Cortex of kidney (tissue), 1 donor: ENCODE measurements around the gene SLC18A3.

Experiments
- DNase-seq: peaks from one replicate; lab custom pipeline; 2025; lab: John Stamatoyannopoulos, UW

Gene SLC18A3

DNA sequence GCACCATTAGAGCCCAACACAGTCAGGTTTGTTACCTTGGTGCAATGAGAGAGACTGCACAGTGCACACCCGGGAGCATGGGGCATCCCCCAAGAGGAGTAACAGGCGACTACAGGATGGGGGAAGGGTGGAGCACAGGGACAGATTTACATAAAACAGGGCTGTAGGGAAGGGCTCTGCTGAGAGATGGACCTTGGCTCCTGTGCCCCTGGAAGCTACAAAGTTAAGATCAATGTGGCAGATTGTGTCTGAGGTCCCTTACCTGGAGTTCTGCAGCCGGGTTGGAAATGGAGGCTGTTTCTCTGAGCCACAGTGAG is 13.7 kb upstream of the SLC18A3 start:
- no peak for DNase-seq

- DNase-seq = no peak
These were observed 13.3 kb upstream of the SLC18A3 start for GRCh38 chr10:49596836-49597235.

GRCh38 chr10:49597426-49598163 is 12.5 kb upstream of the SLC18A3 start:
- no peak for DNase-seq

DNA sequence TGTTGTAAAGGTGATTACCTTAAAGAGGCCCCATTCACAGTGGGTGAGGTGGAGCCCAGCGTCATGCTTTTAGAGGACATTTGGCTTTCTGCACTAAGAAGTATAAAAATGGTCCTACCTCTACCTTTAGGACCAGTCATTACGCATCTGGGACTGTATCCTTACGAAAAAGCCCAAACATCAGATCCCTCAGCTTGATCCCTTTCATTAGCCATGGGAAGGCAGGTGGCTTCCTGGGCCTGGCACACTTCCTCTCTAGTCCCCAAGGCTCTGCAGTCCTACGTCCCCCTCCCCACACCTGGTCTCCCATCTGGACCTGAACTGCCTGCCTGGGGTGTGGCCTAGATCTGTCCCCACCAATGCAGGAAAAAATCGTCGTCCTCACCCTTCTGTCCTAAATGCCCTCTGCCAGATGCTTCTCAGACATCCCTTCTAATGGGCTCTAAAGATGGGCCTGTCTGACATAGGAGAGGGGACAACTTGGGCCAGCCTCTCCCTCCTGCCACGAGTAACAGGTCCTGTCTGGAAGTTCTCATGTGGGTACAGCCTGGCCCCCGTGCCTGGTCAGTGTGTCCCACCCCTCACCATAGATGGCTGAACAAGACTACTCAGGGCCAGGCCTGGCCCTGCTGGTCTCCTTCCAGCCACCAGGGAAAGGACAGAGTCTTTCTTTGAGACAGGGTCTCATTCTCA is 11.8 kb upstream of the SLC18A3 start:
- DNase-seq = no peak

GRCh38 chr10:49598986-49599385 is 11.1 kb upstream of the SLC18A3 start:
- no peak for DNase-seq

GRCh38 chr10:49599546-49599945 is 10.6 kb upstream of the SLC18A3 start:
- no peak for DNase-seq

DNA sequence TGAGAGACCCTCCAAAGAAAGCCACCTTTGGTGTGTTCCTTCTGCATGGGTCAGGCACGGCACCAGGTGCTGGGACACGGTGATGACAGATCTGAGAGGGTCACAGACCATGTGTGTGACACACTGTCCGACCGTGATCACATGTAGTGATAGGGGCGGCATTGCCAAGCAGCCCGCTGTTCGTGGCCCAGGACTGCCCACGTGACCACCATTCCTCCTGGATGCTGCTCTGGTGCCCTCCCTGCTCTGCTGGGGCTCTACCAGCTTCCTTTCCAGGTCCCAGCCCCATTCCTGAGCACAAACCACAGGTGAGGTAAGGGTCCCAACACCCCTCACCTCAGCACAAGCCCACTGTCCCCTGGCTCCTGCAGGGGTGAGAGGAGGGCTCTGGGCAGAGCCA is 10.1 kb upstream of the SLC18A3 start:
- no peak for DNase-seq

DNA sequence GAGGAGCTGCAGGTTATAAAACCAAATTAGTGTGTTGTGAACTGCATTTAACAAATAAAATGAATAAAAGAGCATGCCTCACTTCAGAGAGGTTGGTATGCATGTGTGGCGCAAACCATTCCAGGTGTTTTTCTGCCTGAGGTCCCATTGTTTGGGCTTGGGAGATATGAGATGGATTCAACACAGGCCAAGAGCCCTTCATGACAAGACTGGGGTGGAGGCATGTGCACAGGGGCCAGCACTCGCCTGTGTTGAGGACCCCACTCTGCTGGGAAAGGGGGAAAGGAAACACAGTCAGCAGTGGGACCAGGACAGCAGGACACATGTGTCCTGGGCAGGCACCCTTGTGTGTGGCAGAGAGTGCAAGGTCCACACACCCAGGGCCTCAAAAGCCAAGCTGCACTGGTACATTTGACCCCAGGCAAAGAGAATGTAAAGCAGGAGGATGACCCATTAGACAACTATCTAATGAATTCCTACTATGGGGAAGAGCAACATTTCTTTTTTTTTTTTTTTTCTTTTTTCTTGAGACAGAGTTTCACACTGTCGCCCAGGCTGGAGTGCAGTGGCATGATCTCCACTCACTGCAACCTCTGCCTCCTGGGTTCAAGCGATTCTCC is 9.2 kb upstream of the SLC18A3 start:
- DNase-seq = no peak

- DNase-seq = no peak
These were observed 8.3 kb upstream of the SLC18A3 start for GRCh38 chr10:49601857-49602256.

DNA sequence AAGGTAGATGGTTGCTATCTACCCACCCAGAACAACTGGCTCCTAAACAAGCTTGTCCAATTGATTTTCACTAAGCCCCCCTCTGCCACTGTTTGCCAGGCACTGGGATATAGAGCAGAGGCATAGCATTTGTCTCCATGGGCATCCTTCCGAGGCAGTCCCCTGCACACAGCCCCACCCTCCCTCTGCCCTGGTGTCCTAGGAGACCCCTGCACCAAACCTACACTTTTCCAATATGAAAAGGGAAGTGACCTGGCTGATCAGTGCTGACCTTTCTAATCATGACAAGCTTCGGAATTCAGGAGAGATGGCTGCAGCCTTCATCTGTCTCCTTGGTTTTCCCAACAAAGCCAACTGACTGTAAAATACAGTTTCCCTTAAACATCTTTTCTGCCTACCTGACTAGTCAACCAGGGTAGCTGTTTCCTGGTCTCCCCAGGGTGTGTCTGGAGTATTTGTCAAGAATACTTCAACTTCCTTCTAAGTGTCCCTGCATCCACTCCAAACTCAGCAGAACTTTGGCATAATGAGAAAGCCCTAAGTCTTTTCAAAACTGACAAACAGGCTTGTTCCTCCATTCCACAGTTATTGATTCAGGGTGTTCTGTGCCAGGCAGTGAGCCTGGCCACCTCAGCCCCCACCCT is 7.6 kb upstream of the SLC18A3 start:
- no peak for DNase-seq

GRCh38 chr10:49605216-49605938 is 4.7 kb upstream of the SLC18A3 start:
- DNase-seq = no peak

DNA sequence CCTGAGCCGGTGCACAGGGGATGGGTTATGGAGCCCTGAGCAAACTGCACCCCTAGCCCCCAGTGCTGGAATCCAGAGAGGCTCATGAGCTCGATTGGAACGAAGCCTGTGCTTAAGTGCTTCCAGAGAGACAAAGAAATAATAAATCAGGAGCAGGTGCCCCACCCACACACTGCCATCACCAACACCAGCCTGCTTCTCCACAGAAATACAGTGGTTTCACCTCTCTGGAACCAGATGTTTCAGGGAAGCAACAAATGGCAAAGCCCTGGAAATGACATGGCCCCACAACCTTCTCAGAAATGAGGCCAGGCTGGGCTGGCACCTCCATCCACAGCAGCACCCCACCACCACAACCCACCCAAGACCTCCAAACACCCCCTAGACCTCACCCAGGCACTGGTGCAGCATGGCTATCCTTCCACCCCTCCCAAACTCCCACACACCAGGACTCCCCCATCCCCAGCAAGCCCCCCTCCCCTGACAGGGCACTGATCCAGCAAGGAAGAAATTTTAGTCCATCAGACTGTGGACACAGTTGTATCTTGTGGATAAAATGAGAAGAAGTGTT is 4.1 kb upstream of the SLC18A3 start:
- DNase-seq = no peak

GRCh38 chr10:49606981-49607535 is 3.1 kb upstream of the SLC18A3 start:
- no peak for DNase-seq

DNA sequence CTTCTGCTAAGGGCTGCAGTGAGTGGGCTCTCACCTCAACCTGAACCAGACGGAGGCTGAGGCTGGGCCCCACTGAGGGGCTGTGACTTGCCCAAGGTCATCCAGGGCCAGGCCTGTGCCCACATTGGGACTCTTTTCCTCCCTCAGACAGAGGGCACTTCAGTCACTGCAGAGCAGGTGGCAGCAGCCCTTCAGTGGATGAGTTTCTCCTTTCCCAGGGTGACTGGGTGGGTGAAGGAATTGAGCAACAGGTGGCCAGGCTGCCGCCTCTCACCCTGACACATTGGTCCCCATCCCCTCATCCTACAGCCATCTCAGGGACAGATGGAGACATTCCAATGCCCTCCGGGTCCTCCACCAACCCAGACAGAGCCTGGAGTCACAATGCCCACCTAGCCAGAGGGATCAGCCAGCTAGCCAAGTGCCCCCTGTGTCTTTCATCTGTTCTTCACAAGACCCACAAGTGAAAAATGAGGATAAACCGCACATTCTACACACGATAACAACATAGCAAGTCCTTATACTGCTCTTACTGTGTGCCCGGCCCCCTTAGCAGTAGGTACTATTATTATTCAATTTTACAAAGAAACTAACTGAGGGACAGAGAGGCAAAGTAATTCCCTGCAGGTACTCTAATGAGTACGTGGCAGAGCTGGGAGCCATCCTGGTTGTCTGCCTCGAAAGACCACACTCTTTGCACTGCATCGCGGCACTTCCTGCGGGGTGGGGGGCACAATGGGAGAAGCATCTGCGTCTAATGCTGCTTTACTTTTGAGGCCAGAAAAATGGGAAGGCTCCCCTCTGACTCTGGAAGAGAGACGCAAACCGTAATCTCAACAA is 1.7 kb upstream of the SLC18A3 start:
- DNase-seq = no peak

DNA sequence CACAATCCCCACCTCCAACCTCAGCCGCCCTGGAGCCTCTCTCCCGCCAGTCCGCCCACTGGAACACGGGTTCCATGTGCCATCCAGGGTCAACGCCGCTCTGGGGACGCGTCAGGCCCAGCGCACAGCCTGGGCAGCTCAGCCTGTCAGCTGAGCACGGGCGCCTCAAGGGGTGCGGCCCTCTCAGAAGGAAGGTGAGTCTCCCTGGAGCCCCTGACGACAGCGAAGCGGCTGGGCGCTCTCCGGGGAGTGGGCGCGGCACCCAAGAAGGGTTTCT is 1.2 kb upstream of the SLC18A3 start:
- no peak for DNase-seq

DNA sequence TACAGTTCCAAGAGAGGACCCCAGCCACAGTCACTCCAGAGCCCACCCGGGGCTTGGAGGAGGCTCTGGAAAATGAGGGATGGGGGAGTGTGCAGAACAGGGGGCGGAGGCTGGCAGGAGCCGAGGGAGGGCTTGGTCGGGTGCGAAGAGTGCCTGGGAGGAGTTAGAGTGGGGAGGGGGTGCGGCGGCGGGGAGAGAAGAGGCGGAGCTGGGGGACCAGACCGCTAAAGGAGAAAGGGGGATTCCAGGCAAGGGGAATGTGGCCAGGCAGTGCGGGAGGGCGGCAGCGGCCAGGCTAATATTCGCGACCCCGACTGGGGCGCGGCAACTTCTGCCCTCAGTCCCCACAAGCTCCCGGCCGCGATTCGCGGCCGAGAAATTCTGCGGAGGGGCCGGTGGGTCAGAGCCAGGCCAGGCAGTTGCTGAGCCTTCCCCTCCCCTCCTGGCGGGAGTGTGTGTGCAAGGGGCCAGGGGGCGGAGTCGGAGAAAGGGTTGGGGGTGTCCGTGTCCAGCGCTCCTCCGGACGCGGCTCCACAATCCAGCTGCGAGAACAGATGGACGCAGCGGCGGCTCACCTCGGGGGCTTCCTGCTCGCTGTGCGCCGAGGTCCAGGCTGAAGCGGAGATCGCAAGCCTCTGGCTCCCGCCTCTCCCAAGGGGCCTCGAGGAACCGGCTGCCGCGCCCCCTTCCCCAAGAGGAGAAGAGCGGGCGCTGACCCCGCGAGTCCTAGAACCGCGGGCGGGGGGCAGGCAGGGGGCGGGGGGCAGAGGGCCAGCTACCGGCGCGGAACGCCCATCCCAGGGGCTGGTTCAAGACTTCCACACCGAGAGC is 612 bp upstream of the SLC18A3 start:
- no peak for DNase-seq

DNA sequence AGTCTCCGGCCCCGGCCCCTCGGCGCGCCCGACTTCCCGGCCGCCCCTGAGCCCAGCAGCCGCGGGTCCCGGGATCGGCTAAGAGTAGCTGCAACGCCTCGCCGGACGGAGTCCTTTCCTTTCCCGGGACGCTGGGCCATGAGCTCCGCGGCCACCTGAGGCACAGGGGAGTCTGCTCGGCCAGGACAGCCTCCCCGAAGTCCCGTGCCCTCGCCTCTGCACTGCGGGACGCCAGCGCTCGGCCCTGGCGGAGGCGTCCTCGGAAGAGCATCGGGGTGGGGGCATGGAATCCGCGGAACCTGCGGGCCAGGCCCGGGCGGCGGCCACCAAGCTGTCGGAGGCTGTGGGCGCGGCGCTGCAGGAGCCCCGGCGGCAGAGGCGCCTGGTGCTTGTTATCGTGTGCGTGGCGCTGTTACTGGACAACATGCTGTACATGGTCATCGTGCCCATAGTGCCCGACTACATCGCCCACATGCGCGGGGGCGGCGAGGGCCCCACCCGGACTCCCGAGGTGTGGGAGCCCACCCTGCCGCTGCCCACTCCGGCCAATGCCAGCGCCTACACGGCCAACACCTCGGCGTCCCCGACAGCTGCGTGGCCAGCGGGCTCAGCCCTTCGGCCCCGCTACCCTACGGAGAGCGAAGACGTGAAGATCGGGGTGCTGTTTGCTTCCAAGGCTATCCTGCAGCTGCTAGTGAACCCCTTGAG is 502 bp downstream of the SLC18A3 start:
- DNase-seq = no peak

DNA sequence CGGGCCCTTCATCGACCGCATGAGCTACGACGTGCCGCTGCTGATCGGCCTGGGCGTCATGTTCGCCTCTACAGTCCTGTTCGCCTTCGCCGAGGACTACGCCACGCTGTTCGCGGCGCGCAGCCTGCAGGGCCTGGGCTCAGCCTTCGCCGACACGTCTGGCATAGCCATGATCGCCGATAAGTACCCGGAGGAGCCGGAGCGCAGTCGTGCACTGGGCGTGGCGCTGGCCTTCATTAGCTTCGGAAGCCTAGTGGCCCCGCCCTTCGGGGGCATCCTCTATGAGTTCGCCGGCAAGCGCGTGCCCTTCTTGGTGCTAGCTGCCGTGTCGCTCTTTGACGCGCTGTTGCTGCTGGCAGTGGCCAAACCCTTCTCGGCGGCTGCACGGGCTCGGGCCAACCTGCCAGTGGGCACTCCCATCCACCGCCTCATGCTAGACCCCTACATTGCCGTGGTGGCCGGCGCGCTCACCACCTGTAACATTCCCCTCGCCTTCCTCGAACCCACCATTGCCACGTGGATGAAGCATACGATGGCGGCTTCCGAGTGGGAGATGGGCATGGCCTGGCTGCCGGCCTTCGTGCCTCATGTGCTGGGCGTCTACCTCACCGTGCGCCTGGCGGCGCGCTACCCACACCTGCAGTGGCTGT is 1.2 kb downstream of the SLC18A3 start:
- no peak for DNase-seq
